Measurements from ENCODE around the gene SHQ1. TPM values are rescaled to one million over a fixed set of nuclear protein-coding genes. Genes with fewer than 3 reads are reported as not detected.

Gene SHQ1
- total and polyA plus RNA-seq, 4 donors, result 12.4 to 19.0 (median 14.8) TPM

- Histone ChIP-seq H3K27ac (ENCODE audit: low read depth, low read length) (no peak overlapping the region), H3K27me3 (ENCODE audit: control insufficient read depth, insufficient read depth, low read length) (no peaks in the 10 kb centered on the region), H3K4me1 (ENCODE audit: control insufficient read depth, insufficient read depth, low read length) (no peaks in the 10 kb centered on the region), H3K36me3 (ENCODE audit: control insufficient read depth, insufficient read depth, low read length) (no peaks in the 10 kb centered on the region), H3K4me3 (ENCODE audit: low read depth, low read length) (no peak overlapping the region), H3K9me3 (ENCODE audit: control insufficient read depth, insufficient read depth, low read length) (no peaks in the 10 kb centered on the region)
- peak in 2 of 6 donors; percentile 51 to 71 for DNase-seq (ENCODE audit: low read depth in 4 of 6, low spot score in 6 of 6)
Measured at GRCh38 chr3:72820415-72820814, 27.8 kb downstream of the SHQ1 start.

DNA sequence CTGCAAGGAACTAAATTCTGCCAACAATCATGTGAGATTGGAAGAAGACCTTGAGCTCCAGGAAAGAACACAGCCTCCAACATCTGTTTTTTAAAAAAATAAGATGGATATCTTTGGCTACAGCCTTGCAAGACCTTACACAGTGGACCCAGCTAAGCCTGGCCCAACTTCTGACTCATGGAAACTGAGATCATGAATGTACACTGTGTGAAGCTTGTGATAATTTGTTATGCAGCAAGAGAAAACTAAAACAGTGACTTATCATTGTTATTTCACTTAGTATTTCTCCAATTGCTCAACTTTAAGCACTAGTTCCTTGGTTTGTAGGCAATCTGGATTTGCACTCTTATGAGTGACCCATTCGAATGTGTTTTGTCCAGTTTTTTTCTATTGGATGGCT is 29.3 kb downstream of the SHQ1 start:
- Histone ChIP-seq H3K4me1 (ENCODE audit: control insufficient read depth, insufficient read depth, low read length) (no peaks in the 10 kb centered on the region), H3K27ac (ENCODE audit: low read depth, low read length) (no peak overlapping the region), H3K36me3 (ENCODE audit: control insufficient read depth, insufficient read depth, low read length) (no peaks in the 10 kb centered on the region), H3K9me3 (ENCODE audit: control insufficient read depth, insufficient read depth, low read length) (no peaks in the 10 kb centered on the region), H3K4me3 (ENCODE audit: low read depth, low read length) (no peak overlapping the region), H3K27me3 (ENCODE audit: control insufficient read depth, insufficient read depth, low read length) (no peaks in the 10 kb centered on the region)
- peak in 1 of 6 donors; percentile 30 for DNase-seq (ENCODE audit: low read depth in 4 of 6, low spot score in 6 of 6)
- no CpG with 5 or more reads among the region's 1 CpG for WGBS (ENCODE audit: insufficient coverage)

DNA sequence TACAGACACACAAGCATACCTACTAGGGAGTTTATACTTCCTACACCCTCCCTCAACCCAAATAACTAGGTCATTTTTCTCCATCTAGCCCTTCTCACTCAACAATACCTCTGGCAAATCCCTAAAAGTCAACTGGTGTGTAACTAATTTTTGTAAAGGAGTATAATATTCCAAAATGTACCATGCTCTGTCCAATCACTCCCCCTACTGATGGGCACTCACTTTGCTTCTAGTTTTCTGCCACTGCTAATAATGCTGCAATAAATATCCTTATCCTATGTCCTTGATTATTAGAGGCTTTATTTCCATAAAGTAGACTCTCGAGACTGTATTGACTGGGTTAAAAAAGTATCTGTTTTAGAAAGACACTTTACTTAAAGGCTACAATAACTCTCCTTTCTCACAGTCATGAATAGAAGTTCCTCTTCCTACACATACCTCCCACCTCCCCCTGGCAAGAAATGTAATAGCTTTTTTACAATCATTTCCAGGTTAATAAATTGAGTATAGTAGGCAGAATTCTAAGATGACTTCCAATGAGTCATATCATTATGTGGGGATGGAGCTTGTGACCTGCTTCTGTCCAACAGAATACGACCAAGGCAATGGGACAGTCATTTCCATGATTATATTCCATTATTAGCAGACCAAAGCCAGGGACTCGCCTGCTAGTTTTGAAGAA is 30.0 kb downstream of the SHQ1 start:
- Histone ChIP-seq H3K27me3 (ENCODE audit: control insufficient read depth, insufficient read depth, low read length) (no peaks in the 10 kb centered on the region), H3K4me3 (ENCODE audit: low read depth, low read length) (no peak overlapping the region), H3K36me3 (ENCODE audit: control insufficient read depth, insufficient read depth, low read length) (no peaks in the 10 kb centered on the region), H3K27ac (ENCODE audit: low read depth, low read length) (no peak overlapping the region), H3K9me3 (ENCODE audit: control insufficient read depth, insufficient read depth, low read length) (no peaks in the 10 kb centered on the region), H3K4me1 (ENCODE audit: control insufficient read depth, insufficient read depth, low read length) (no peaks in the 10 kb centered on the region)
- DNase-seq (ENCODE audit: low read depth in 4 of 6, low spot score in 6 of 6), result peak in 2 of 6 donors; percentile 65 to 85
- WGBS (ENCODE audit: insufficient coverage), result no CpG with 5 or more reads among the region's 3 CpGs

- Histone ChIP-seq H3K4me3 (ENCODE audit: low read depth, low read length) (no peak overlapping the region), H3K4me1 (ENCODE audit: control insufficient read depth, insufficient read depth, low read length) (no peaks in the 10 kb centered on the region), H3K36me3 (ENCODE audit: control insufficient read depth, insufficient read depth, low read length) (no peaks in the 10 kb centered on the region), H3K27me3 (ENCODE audit: control insufficient read depth, insufficient read depth, low read length) (no peaks in the 10 kb centered on the region), H3K27ac (ENCODE audit: low read depth, low read length) (no peak overlapping the region), H3K9me3 (ENCODE audit: control insufficient read depth, insufficient read depth, low read length) (no peaks in the 10 kb centered on the region)
- DNase-seq (ENCODE audit: low read depth in 4 of 6, low spot score in 6 of 6), result no peak
- WGBS (ENCODE audit: insufficient coverage), result 83% methylated on average over 1 of the region's 3 CpGs
Measured at GRCh38 chr3:72816862-72817355, 31.3 kb downstream of the SHQ1 start.

DNA sequence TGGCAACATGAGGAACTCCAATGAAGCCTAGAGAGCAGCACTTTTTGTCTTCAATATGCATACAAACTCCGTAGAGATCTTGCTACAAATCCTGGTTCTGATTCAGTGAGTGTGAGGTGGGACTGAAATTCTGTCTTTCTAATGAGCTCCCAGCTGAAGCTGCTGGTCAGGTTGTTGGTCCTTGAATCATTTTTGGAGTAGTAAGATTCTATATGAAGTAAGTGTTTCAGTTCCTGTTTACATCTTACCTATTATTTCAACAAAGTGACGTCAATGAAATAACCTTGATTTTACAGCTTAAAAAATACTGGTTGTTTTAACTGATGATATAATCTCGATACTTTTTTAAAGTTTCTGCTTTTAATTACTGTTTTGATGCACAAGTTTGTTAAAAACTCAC is 33.9 kb downstream of the SHQ1 start:
- H3K27ac ChIP-seq (ENCODE audit: low read depth, low read length), result no peak overlapping the region

GRCh38 chr3:72812201-72812600 is 36.0 kb downstream of the SHQ1 start:
- H3K4me3 ChIP-seq (ENCODE audit: low read depth, low read length), result no peak overlapping the region
- no peaks in the 10 kb centered on the region for H3K36me3 ChIP-seq (ENCODE audit: control insufficient read depth, insufficient read depth, low read length)
- DNase-seq (ENCODE audit: low read depth in 4 of 6, low spot score in 6 of 6), result no peak
- no peaks in the 10 kb centered on the region for H3K4me1 ChIP-seq (ENCODE audit: control insufficient read depth, insufficient read depth, low read length)
- no peaks in the 10 kb centered on the region for H3K9me3 ChIP-seq (ENCODE audit: control insufficient read depth, insufficient read depth, low read length)
- H3K27me3 ChIP-seq (ENCODE audit: control insufficient read depth, insufficient read depth, low read length), result no peaks in the 10 kb centered on the region
- no peak overlapping the region for H3K27ac ChIP-seq (ENCODE audit: low read depth, low read length)
- 14% methylated on average over 1 of the region's 3 CpGs for WGBS (ENCODE audit: insufficient coverage)

More for the DNA sequence above, 33.9 kb downstream of the SHQ1 start:
- H3K9me3 ChIP-seq (ENCODE audit: control insufficient read depth, insufficient read depth, low read length), result no peaks in the 10 kb centered on the region
- no peaks in the 10 kb centered on the region for H3K4me1 ChIP-seq (ENCODE audit: control insufficient read depth, insufficient read depth, low read length)
- no peaks in the 10 kb centered on the region for H3K27me3 ChIP-seq (ENCODE audit: control insufficient read depth, insufficient read depth, low read length)
- no CpG with 5 or more reads among the region's 3 CpGs for whole genome bisulfite sequencing (ENCODE audit: insufficient coverage)
- no peak for DNase-seq (ENCODE audit: low read depth in 4 of 6, low spot score in 6 of 6)
- H3K4me3 ChIP-seq (ENCODE audit: low read depth, low read length), result no peak overlapping the region
- no peaks in the 10 kb centered on the region for H3K36me3 ChIP-seq (ENCODE audit: control insufficient read depth, insufficient read depth, low read length)

- Histone ChIP-seq H3K4me3 (ENCODE audit: low read depth, low read length) (no peak overlapping the region), H3K36me3 (ENCODE audit: control insufficient read depth, insufficient read depth, low read length) (no peaks in the 10 kb centered on the region), H3K27ac (ENCODE audit: low read depth, low read length) (no peak overlapping the region), H3K9me3 (ENCODE audit: control insufficient read depth, insufficient read depth, low read length) (no peaks in the 10 kb centered on the region), H3K4me1 (ENCODE audit: control insufficient read depth, insufficient read depth, low read length) (no peaks in the 10 kb centered on the region), H3K27me3 (ENCODE audit: control insufficient read depth, insufficient read depth, low read length) (no peaks in the 10 kb centered on the region)
- peak in 1 of 6 donors; percentile 60 for DNase-seq (ENCODE audit: low read depth in 4 of 6, low spot score in 6 of 6)
- WGBS (ENCODE audit: insufficient coverage), result no CpG with 5 or more reads among the region's 1 CpG
Measured at GRCh38 chr3:72811571-72811970, 36.7 kb downstream of the SHQ1 start.

- Histone ChIP-seq H3K9me3 (ENCODE audit: control insufficient read depth, insufficient read depth, low read length) (no peaks in the 10 kb centered on the region), H3K4me1 (ENCODE audit: control insufficient read depth, insufficient read depth, low read length) (no peaks in the 10 kb centered on the region), H3K27me3 (ENCODE audit: control insufficient read depth, insufficient read depth, low read length) (no peaks in the 10 kb centered on the region), H3K4me3 (ENCODE audit: low read depth, low read length) (no peak overlapping the region), H3K36me3 (ENCODE audit: control insufficient read depth, insufficient read depth, low read length) (no peaks in the 10 kb centered on the region), H3K27ac (ENCODE audit: low read depth, low read length) (no peak overlapping the region)
- peak in 2 of 6 donors; percentile 41 to 59 for DNase-seq (ENCODE audit: low read depth in 4 of 6, low spot score in 6 of 6)
- 100% methylated on average over 3 of the region's 6 CpGs for whole genome bisulfite sequencing (ENCODE audit: insufficient coverage)
Measured at GRCh38 chr3:72810659-72811434, 37.4 kb downstream of the SHQ1 start.

- Histone ChIP-seq H3K4me1 (ENCODE audit: control insufficient read depth, insufficient read depth, low read length) (no peaks in the 10 kb centered on the region), H3K36me3 (ENCODE audit: control insufficient read depth, insufficient read depth, low read length) (no peaks in the 10 kb centered on the region), H3K4me3 (ENCODE audit: low read depth, low read length) (no peak overlapping the region), H3K9me3 (ENCODE audit: control insufficient read depth, insufficient read depth, low read length) (no peaks in the 10 kb centered on the region), H3K27ac (ENCODE audit: low read depth, low read length) (no peak overlapping the region), H3K27me3 (ENCODE audit: control insufficient read depth, insufficient read depth, low read length) (no peaks in the 10 kb centered on the region)
- DNase-seq (ENCODE audit: low read depth in 4 of 6, low spot score in 6 of 6), result no peak
Measured at GRCh38 chr3:72810063-72810462, 38.2 kb downstream of the SHQ1 start.

- no peaks in the 10 kb centered on the region for H3K27me3 ChIP-seq (ENCODE audit: control insufficient read depth, insufficient read depth, low read length)
- WGBS (ENCODE audit: insufficient coverage), result 86% methylated on average over 4 of the region's 5 CpGs
- H3K27ac ChIP-seq (ENCODE audit: low read depth, low read length), result no peak overlapping the region
Measured at GRCh38 chr3:72804361-72804760, 43.9 kb downstream of the SHQ1 start.

More at GRCh38 chr3:72804361-72804760, 43.9 kb downstream of the SHQ1 start:
- H3K9me3 ChIP-seq (ENCODE audit: control insufficient read depth, insufficient read depth, low read length), result no peaks in the 10 kb centered on the region
- no peak for DNase-seq (ENCODE audit: low read depth in 4 of 6, low spot score in 6 of 6)
- H3K36me3 ChIP-seq (ENCODE audit: control insufficient read depth, insufficient read depth, low read length), result no peaks in the 10 kb centered on the region
- H3K4me3 ChIP-seq (ENCODE audit: low read depth, low read length), result no peak overlapping the region
- no peaks in the 10 kb centered on the region for H3K4me1 ChIP-seq (ENCODE audit: control insufficient read depth, insufficient read depth, low read length)
